ENCODE measurements around the gene PDZD7.

The PDZD7 gene

DNA sequence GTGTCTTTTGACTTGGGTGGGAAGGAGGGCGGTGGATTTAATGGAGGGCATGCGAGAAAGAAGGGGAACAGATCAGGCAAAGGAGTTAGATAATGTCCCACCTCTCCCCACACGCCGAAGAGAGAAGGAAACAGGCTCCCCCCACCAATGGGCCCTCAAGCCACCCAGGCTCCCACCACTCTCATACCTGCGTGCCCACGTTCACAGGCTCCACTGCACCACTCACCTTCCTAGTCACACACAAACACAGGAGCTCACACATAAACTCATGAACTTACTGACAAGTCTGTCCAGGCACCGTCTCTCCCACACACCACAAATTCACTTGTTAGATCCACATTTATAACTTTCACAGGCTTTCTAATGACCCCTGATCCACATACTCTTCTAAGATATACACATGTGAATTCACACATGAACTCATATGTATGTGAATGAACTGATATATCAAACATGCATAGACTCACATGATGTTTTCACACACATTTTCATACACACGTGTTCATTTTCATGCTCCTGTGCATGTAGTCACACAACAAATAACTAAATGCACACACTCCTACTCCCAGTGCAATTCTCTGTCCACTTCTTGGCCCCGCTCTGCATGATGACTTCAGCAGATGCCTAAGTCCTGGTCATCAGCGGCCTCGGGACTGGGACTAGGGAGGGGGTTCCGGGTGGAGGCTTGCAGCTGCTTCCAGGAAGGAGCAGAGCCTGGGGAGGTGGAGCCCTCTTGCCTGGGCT lies 29.8 kb downstream of the PDZD7 start:
- no peak for TF ChIP-seq PPARA (CRISPR knock-in tag; IDR thresholded peaks at IDR 0.05; ENCODE audit: borderline replicate concordance)
- TF ChIP-seq GLIS3 (CRISPR knock-in tag; IDR thresholded peaks at IDR 0.05) = no peak
- TF ChIP-seq, protein P1, sequence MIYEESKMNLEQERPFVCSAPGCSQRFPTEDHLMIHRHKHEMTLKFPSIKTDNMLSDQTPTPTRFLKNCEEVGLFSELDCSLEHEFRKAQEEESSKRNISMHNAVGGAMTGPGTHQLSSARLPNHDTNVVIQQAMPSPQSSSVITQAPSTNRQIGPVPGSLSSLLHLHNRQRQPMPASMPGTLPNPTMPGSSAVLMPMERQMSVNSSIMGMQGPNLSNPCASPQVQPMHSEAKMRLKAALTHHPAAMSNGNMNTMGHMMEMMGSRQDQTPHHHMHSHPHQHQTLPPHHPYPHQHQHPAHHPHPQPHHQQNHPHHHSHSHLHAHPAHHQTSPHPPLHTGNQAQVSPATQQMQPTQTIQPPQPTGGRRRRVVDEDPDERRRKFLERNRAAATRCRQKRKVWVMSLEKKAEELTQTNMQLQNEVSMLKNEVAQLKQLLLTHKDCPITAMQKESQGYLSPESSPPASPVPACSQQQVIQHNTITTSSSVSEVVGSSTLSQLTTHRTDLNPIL (CRISPR knock-in tag; IDR thresholded peaks at IDR 0.05; ENCODE audit: low read depth) = no peak
- TF ChIP-seq, protein P2, sequence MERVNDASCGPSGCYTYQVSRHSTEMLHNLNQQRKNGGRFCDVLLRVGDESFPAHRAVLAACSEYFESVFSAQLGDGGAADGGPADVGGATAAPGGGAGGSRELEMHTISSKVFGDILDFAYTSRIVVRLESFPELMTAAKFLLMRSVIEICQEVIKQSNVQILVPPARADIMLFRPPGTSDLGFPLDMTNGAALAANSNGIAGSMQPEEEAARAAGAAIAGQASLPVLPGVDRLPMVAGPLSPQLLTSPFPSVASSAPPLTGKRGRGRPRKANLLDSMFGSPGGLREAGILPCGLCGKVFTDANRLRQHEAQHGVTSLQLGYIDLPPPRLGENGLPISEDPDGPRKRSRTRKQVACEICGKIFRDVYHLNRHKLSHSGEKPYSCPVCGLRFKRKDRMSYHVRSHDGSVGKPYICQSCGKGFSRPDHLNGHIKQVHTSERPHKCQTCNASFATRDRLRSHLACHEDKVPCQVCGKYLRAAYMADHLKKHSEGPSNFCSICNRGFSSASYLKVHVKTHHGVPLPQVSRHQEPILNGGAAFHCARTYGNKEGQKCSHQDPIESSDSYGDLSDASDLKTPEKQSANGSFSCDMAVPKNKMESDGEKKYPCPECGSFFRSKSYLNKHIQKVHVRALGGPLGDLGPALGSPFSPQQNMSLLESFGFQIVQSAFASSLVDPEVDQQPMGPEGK (CRISPR knock-in tag; IDR thresholded peaks at IDR 0.05; ENCODE audit: borderline replicate concordance) = no peak
- no peak for TF ChIP-seq CSDC2 (CRISPR knock-in tag; IDR thresholded peaks at IDR 0.05)
- no peak for TF ChIP-seq BACH2 (CRISPR knock-in tag; IDR thresholded peaks at IDR 0.05; ENCODE audit: borderline replicate concordance)
- no peak for TF ChIP-seq SNAI2 (CRISPR knock-in tag; IDR thresholded peaks at IDR 0.05)
- no peak for TF ChIP-seq ZNF565 (CRISPR knock-in tag; conservative IDR thresholded peaks at IDR 0.05; ENCODE audit: low read depth)
- no peak for TF ChIP-seq ZNF8 (CRISPR knock-in tag; IDR thresholded peaks at IDR 0.05)
- TF ChIP-seq ARNTL (CRISPR knock-in tag; IDR thresholded peaks at IDR 0.05; ENCODE audit: borderline replicate concordance, low read depth) = no peak
- no peak for TF ChIP-seq RARB (CRISPR knock-in tag; IDR thresholded peaks at IDR 0.05)
- TF ChIP-seq ZC3H10 (CRISPR knock-in tag; IDR thresholded peaks at IDR 0.05) = no peak
- TF ChIP-seq, protein P3, sequence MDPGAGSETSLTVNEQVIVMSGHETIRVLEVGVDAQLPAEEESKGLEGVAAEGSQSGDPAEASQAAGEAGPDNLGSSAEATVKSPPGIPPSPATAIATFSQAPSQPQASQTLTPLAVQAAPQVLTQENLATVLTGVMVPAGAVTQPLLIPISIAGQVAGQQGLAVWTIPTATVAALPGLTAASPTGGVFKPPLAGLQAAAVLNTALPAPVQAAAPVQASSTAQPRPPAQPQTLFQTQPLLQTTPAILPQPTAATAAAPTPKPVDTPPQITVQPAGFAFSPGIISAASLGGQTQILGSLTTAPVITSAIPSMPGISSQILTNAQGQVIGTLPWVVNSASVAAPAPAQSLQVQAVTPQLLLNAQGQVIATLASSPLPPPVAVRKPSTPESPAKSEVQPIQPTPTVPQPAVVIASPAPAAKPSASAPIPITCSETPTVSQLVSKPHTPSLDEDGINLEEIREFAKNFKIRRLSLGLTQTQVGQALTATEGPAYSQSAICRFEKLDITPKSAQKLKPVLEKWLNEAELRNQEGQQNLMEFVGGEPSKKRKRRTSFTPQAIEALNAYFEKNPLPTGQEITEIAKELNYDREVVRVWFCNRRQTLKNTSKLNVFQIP (CRISPR knock-in tag; IDR thresholded peaks at IDR 0.05; ENCODE audit: borderline replicate concordance, low read depth) = no peak
- ATAC-seq = peak; percentile 27

DNA sequence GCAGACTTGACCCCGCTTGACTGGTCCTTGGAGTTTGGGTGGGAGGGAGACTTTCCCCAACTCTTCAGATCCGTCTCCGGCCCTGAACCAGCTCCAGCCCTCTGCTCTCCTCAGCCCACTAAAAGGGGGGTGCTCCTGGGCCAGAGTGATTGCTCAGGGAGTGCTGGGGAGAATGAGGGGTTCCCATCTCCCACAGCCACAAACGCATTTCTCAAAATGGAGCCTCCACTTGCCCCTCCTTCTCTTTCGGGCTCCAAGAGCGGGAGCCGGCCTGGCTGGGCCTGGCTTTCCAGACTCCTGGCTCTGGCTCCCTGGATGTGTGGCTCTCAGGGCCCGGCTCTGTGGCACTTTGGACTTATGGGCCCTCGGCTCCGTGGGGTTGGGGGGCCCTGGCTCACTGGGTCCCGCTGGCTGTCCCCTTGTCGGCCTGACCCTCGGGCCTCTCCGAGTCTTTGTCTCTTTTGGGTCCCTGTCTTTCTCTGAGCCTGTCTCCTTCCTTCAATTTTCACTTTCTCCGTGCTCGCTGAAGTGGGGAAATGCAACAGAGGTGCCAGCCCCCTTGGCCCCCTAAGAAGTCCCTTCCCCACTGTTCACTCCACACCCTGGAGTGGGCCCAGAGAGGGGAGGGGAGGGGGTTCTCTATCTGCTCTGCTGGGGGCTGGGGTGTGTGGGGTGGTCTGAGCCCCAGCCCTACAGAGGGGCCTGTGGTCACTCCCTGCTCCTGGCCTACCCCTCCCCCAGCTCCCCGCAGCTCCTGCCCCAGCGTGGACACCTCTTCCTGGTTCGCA lies 30.6 kb downstream of the PDZD7 start:
- no peak for ATAC-seq
- TF ChIP-seq, protein P4, sequence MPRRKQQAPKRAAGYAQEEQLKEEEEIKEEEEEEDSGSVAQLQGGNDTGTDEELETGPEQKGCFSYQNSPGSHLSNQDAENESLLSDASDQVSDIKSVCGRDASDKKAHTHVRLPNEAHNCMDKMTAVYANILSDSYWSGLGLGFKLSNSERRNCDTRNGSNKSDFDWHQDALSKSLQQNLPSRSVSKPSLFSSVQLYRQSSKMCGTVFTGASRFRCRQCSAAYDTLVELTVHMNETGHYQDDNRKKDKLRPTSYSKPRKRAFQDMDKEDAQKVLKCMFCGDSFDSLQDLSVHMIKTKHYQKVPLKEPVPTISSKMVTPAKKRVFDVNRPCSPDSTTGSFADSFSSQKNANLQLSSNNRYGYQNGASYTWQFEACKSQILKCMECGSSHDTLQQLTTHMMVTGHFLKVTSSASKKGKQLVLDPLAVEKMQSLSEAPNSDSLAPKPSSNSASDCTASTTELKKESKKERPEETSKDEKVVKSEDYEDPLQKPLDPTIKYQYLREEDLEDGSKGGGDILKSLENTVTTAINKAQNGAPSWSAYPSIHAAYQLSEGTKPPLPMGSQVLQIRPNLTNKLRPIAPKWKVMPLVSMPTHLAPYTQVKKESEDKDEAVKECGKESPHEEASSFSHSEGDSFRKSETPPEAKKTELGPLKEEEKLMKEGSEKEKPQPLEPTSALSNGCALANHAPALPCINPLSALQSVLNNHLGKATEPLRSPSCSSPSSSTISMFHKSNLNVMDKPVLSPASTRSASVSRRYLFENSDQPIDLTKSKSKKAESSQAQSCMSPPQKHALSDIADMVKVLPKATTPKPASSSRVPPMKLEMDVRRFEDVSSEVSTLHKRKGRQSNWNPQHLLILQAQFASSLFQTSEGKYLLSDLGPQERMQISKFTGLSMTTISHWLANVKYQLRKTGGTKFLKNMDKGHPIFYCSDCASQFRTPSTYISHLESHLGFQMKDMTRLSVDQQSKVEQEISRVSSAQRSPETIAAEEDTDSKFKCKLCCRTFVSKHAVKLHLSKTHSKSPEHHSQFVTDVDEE (CRISPR knock-in tag; IDR thresholded peaks at IDR 0.05) = no peak
- TF ChIP-seq ESRRG (CRISPR knock-in tag; IDR thresholded peaks at IDR 0.05) (no peak), ARNTL (CRISPR knock-in tag; IDR thresholded peaks at IDR 0.05; ENCODE audit: borderline replicate concordance, low read depth) (no peak), ZFP30 (CRISPR knock-in tag; IDR thresholded peaks at IDR 0.05) (no peak)

DNA sequence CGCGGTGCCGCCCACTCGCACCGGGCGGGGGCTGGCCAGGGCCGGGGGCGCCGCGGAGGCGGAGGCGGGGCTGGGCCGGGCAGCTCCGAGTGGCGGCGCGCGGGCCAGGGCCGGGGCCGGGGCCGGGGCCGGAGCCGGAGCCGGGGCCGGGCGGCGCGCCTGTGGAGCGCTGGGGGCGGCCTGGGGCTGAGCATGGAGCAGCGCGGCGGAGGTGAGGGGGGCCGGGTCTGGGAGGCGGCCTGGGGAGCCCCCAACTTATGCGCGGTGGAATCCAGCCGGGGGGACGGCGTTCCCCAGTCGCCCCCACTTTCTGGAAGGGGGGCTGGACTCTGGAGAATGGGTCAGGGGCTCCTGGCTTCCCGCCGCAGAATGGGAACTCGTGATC lies 31.2 kb downstream of the PDZD7 start, which contains the start of gene LZTS2:
LZTS2 (plus strand) TSS at position 67 of the 385 bp plus-strand sequence. CDS start 2,731 bp downstream, outside the sequence.
- no peak for TF ChIP-seq ARNTL (CRISPR knock-in tag; IDR thresholded peaks at IDR 0.05; ENCODE audit: borderline replicate concordance, low read depth)
- no peak for ATAC-seq

DNA sequence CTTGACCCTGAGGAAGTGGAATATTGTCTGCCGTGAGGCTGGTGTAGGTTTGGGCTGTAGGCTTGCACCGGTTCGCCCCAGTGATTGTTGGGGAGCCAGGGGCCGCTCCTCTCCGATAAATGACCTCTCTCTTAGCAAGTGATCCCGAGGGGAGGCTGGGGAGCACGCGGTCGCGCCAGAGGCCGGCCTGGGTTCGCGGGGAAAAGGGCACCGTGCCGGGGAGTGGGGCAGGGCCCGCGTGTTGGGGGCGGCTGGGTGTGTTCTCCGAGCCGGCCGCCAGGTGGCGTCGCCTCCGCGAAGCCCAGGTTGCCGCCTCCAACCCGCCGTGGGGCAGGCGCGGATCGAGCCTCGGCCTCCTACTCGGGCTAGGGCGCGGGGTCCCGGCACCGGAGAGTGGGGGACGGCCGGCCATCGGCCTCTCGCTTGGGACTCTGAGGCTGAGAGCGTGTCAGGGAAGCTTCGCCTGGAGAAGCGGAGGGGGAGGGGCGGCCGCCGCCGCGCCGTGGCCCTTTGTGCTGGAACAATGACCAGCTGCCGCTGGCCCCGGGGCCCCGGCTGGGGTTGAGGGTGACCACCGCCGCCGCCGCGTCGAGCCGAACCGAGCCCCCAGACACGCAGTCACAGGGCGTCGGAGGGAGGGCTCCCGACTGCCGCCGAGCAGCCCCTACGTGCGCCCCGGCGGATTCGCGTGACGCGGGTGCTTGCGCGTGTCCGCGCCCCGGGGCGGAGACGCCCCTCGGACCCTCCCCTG lies 31.8 kb downstream of the PDZD7 start:
- TF ChIP-seq GLIS3 (CRISPR knock-in tag; IDR thresholded peaks at IDR 0.05) = 0 out of 2 replicates have a peak, but pooled peaks have one; percentile 35
- TF ChIP-seq BACH2 (CRISPR knock-in tag; IDR thresholded peaks at IDR 0.05; ENCODE audit: borderline replicate concordance) = no peak
- TF ChIP-seq ZFP30 (CRISPR knock-in tag; IDR thresholded peaks at IDR 0.05) = peak; percentile 27; the same call in 1 of the 2 replicates
- peak; percentile 57 for ATAC-seq

Data from SK-N-SH treated with all-trans-retinoic acid at 6 μM for 48 hours (cell line).